Measurements from ENCODE around the gene ZNF506. TPM values are rescaled to one million over a fixed set of nuclear protein-coding genes. Genes with fewer than 3 reads are reported as not detected.
"Not testable (repeated sequence)": the region's sequence is repeated elsewhere in the genome, so short reads cannot be mapped to it uniquely, and the experiment has no call there.

Gene ZNF506
- 12.1 TPM for polyA plus RNA-seq (2013, experiment 1 of 2)
- 13.1 TPM for polyA plus RNA-seq (2013, experiment 2 of 2)

DNA sequence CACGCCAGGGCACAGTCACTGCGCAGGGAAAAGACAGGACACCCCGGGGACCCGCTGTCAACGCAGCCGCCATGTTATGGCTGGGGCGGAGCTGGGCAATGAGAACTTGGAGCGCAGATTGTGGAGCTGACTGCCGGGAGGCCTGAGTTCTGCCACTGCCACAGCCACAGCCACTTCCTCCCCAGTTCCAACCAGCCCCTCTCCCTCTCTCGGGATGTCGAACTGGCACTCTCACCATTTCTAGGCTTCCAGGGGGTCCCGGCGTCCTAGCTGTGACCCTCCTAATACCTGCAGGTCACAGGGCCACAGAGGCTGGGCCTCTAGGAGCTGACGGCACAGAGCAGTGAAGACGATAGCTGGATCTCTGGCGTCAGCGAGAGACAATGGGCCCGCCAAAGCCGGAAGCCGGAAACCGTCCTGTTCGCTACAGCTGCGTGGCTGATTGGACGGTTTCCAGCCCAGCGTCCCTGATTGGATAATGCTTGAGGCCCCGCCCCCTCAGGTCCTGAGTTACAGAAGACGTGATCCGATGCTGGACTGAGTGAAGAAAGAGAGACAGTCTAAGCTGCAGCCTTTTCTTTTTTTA, at the start of gene ZNF506:
Gene ZNF506, minus strand, starts transcription at position 385 of the 586 bp plus-strand sequence. Its CDS starts 147 bp downstream, at position 238.
- peak within 1 kb of the TSS; percentile 49 for H3K18ac ChIP-seq (ENCODE audit: low read length)
- peak within 1 kb of the TSS; percentile 97 for H3K9ac ChIP-seq (ENCODE audit: low read depth, low read length, poor library complexity)
- no CpG with 5 or more reads among the region's 28 CpGs for WGBS, 2 donors (ENCODE audit: extremely low coverage in 2 of 2, insufficient read length in 2 of 2, insufficient replicate concordance in 1 of 2)
- peaks cover 0 to 2% of the 10 kb centered on the region in 2 donors for H3K4me1 ChIP-seq (ENCODE audit: control insufficient read depth in 2 of 2, insufficient read depth in 1 of 2, low read depth in 1 of 2, low read length in 2 of 2)
- H3K4ac ChIP-seq (ENCODE audit: low read length): no peak within 1 kb of the TSS
- H2BK5ac ChIP-seq (ENCODE audit: low read length): peak within 1 kb of the TSS; percentile 70
- no peak within 1 kb of the TSS for H2BK12ac ChIP-seq (ENCODE audit: low read length)
- peak within 1 kb of the TSS; percentile 76 for H3K4me2 ChIP-seq (ENCODE audit: insufficient read depth, low read length, poor library complexity, severe bottlenecking)
- peak within 1 kb of the TSS; percentile 5 for H2AK5ac ChIP-seq (ENCODE audit: low read depth, low read length)
- peak within 1 kb of the TSS; percentile 89 to 97 for H3K4me3 ChIP-seq (ENCODE audit: low read length in 2 of 2)
- no peak within 1 kb of the TSS for H2BK15ac ChIP-seq (ENCODE audit: low read length)
- H3K14ac ChIP-seq (ENCODE audit: low read length): peak within 1 kb of the TSS; percentile 90
- H3K27ac ChIP-seq (replicated peaks; ENCODE audit: low read length): peak within 1 kb of the TSS; percentile 94
- no peaks in the 10 kb centered on the region for H3K27me3 ChIP-seq (ENCODE audit: control insufficient read depth in 3 of 3, insufficient read depth in 3 of 3, low read depth in 1 of 3, low read length in 3 of 3)
- peaks cover 4% of the 10 kb centered on the region for H3K79me1 ChIP-seq (ENCODE audit: low read depth, low read length)
- peaks cover 0 to 21% of the 10 kb centered on the region in 2 donors for H3K36me3 ChIP-seq (replicated peaks in 1 of 2; ENCODE audit: control insufficient read depth in 2 of 2, insufficient read depth in 2 of 2, low read length in 2 of 2)
- H4K91ac ChIP-seq (ENCODE audit: low read depth, low read length, poor library complexity): no peak within 1 kb of the TSS
- peak within 1 kb of the TSS; percentile 78 for H2BK120ac ChIP-seq (ENCODE audit: low read depth, low read length)
- DNase-seq (ENCODE audit: low spot score): peak; percentile 92
- H3K9me3 ChIP-seq (replicated peaks in 1 of 2; ENCODE audit: control insufficient read depth in 2 of 2, insufficient read depth in 1 of 2, low read depth in 1 of 2, low read length in 2 of 2): peaks cover 0 to 52% of the 10 kb centered on the region in 2 donors
- no peak within 1 kb of the TSS for H3K23ac ChIP-seq (ENCODE audit: low read depth, low read length, poor library complexity)
- H4K8ac ChIP-seq (ENCODE audit: low read depth, low read length): peak within 1 kb of the TSS; percentile 65
- peak within 1 kb of the TSS; percentile 96 for H2AFZ ChIP-seq (ENCODE audit: low read length)

DNA sequence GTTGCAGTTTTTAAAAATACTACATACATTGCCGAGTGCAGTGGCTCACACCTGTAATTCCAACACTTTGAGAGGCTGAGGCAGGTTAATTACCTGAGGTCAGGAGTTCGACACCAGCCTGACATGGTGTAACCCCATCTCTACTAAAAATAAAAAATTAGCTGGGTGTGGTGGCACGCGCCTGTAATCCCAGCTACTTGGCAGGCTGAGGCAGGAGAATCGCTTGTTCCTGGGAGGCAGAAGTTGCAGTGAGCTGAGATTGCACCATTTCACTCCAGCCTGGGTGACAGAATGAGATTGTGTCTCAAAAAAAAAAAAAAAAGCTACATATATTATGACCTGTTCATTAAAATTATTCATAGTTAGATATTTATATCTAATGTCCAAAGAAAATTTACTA, 48.5 kb upstream of the ZNF506 start:
- H3K4me2 ChIP-seq (ENCODE audit: insufficient read depth, low read length, poor library complexity, severe bottlenecking); H4K91ac ChIP-seq (ENCODE audit: low read depth, low read length, poor library complexity); H3K4me3 ChIP-seq (ENCODE audit: low read length in 2 of 2); H2BK5ac ChIP-seq (ENCODE audit: low read length); H2AFZ ChIP-seq (ENCODE audit: low read length); H2BK15ac ChIP-seq (ENCODE audit: low read length); H3K27me3 ChIP-seq (ENCODE audit: control insufficient read depth in 3 of 3, insufficient read depth in 3 of 3, low read depth in 1 of 3, low read length in 3 of 3); H3K23ac ChIP-seq (ENCODE audit: low read depth, low read length, poor library complexity); H3K4me1 ChIP-seq (ENCODE audit: control insufficient read depth in 2 of 2, insufficient read depth in 1 of 2, low read depth in 1 of 2, low read length in 2 of 2); H2AK5ac ChIP-seq (ENCODE audit: low read depth, low read length); H3K9ac ChIP-seq (ENCODE audit: low read depth, low read length, poor library complexity); H2BK120ac ChIP-seq (ENCODE audit: low read depth, low read length); DNase-seq (ENCODE audit: low spot score); H3K27ac ChIP-seq (replicated peaks; ENCODE audit: low read length); H3K79me1 ChIP-seq (ENCODE audit: low read depth, low read length); H3K14ac ChIP-seq (ENCODE audit: low read length); H3K4ac ChIP-seq (ENCODE audit: low read length); H3K18ac ChIP-seq (ENCODE audit: low read length); H4K8ac ChIP-seq (ENCODE audit: low read depth, low read length); H2BK12ac ChIP-seq (ENCODE audit: low read length): not testable (repeated sequence)
- H3K36me3 ChIP-seq (replicated peaks in 1 of 2; ENCODE audit: control insufficient read depth in 2 of 2, insufficient read depth in 2 of 2, low read length in 2 of 2): peaks cover 21 to 77% of the 10 kb centered on the region in 2 donors
- WGBS, 2 donors (ENCODE audit: extremely low coverage in 2 of 2, insufficient read length in 2 of 2, insufficient replicate concordance in 1 of 2): no CpG with 5 or more reads among the region's 5 CpGs
- H3K9me3 ChIP-seq (replicated peaks in 1 of 2; ENCODE audit: control insufficient read depth in 2 of 2, insufficient read depth in 1 of 2, low read depth in 1 of 2, low read length in 2 of 2): peaks cover 12 to 84% of the 10 kb centered on the region in 2 donors

DNA sequence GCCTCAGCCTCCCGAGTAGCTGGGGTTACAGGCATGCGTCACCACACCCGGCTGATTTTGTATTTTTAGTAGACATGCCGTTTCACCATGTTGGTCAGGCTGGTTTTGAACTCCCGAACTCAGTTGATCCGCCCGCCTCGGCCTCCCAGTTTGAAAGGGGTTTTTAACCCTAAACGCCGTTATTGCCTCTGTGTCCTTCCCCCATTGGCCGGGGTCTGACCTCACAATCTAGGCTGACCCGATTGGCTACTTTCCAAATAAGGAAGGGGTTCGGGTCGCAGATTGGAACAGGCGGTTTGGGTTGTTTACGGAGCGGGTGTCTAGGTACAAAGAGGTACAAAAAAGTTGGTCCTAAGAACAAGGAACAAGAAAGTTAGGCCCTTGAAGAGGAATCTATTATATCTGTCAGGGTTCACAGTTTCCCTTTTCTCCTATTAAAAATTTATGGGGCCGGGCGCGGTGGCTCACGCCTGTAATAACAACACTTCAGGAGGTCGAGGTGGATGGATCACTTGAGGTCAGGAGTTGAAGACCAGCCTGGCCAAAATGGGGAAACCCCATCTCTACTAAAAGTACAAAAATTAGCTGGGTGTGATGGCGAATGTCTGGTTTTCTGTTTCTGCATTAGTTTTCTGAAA, 45.2 kb upstream of the ZNF506 start:
- H2BK5ac ChIP-seq (ENCODE audit: low read length): peak overlapping the region; percentile 97
- peak; percentile 57 for DNase-seq (ENCODE audit: low spot score)
- peak overlapping the region; percentile 36 for H3K4me2 ChIP-seq (ENCODE audit: insufficient read depth, low read length, poor library complexity, severe bottlenecking)
- H2AFZ ChIP-seq (ENCODE audit: low read length): peak overlapping the region; percentile 91
- no peak overlapping the region for H4K91ac ChIP-seq (ENCODE audit: low read depth, low read length, poor library complexity)
- no peak overlapping the region for H3K18ac ChIP-seq (ENCODE audit: low read length)
- no peak overlapping the region for H3K14ac ChIP-seq (ENCODE audit: low read length)
- no peak overlapping the region for H2BK15ac ChIP-seq (ENCODE audit: low read length)
- no peaks in the 10 kb centered on the region for H3K4me1 ChIP-seq (ENCODE audit: control insufficient read depth in 2 of 2, insufficient read depth in 1 of 2, low read depth in 1 of 2, low read length in 2 of 2)
- H3K9ac ChIP-seq (ENCODE audit: low read depth, low read length, poor library complexity): no peak overlapping the region
- no peaks in the 10 kb centered on the region for H3K27me3 ChIP-seq (ENCODE audit: control insufficient read depth in 3 of 3, insufficient read depth in 3 of 3, low read depth in 1 of 3, low read length in 3 of 3)
- no peak overlapping the region for H2BK120ac ChIP-seq (ENCODE audit: low read depth, low read length)
- peaks cover 4 to 47% of the 10 kb centered on the region in 2 donors for H3K36me3 ChIP-seq (replicated peaks in 1 of 2; ENCODE audit: control insufficient read depth in 2 of 2, insufficient read depth in 2 of 2, low read length in 2 of 2)
- peak overlapping the region; percentile 87 to 99 for H3K4me3 ChIP-seq (ENCODE audit: low read length in 2 of 2)
- no peak overlapping the region for H2BK12ac ChIP-seq (ENCODE audit: low read length)
- WGBS, 2 donors (ENCODE audit: extremely low coverage in 2 of 2, insufficient read length in 2 of 2, insufficient replicate concordance in 1 of 2): no CpG with 5 or more reads among the region's 23 CpGs
- H3K9me3 ChIP-seq (replicated peaks in 1 of 2; ENCODE audit: control insufficient read depth in 2 of 2, insufficient read depth in 1 of 2, low read depth in 1 of 2, low read length in 2 of 2): peaks cover 2 to 65% of the 10 kb centered on the region in 2 donors
- H3K23ac ChIP-seq (ENCODE audit: low read depth, low read length, poor library complexity): no peak overlapping the region
- no peak overlapping the region for H3K4ac ChIP-seq (ENCODE audit: low read length)
- no peak overlapping the region for H4K8ac ChIP-seq (ENCODE audit: low read depth, low read length)
- no peak overlapping the region for H2AK5ac ChIP-seq (ENCODE audit: low read depth, low read length)
- H3K79me1 ChIP-seq (ENCODE audit: low read depth, low read length): no peaks in the 10 kb centered on the region
- peak overlapping the region; percentile 100 for H3K27ac ChIP-seq (replicated peaks; ENCODE audit: low read length)
